Karpas-422 (cell line): ENCODE measurements around the gene TBL1X. TPM values are rescaled to one million over a fixed set of nuclear protein-coding genes. Genes with fewer than 3 reads are reported as not detected.
A peak's percentile ranks its signal among the peaks of the same experiment; 100 is the strongest.

Experiments used
- DNase-seq: peaks from one replicate; pipeline ENCODE4 v3.0.0-alpha.2; 2015
- H2AFZ ChIP-seq: fragments of 200-600 bp; sonication (generic); 2 replicates; pipeline ENCODE4 v1.6.1; 2014; ENCODE audit warnings: antibody characterized with exemption, low read length, mixed read lengths
- H3K27ac ChIP-seq: fragments of 200-600 bp; sonication (generic); 2 replicates; pipeline ENCODE4 v1.5.1; 2014; ENCODE audit warnings: mild to moderate bottlenecking, low read length, moderate library complexity
- H3K27me3 ChIP-seq: fragments of 200-600 bp; sonication (generic); 2 replicates; pipeline ENCODE4 v1.6.1; 2014; ENCODE audit warnings: low read length, mixed read lengths
- H3K36me3 ChIP-seq: fragments of 200-600 bp; sonication (generic); 2 replicates; pipeline ENCODE4 v1.6.1; 2014; ENCODE audit warnings: low read length, mixed read lengths; ENCODE audit not compliant: insufficient read depth
- H3K4me1 ChIP-seq: fragments of 200-600 bp; sonication (generic); 2 replicates; pipeline ENCODE4 v1.6.1; 2014; ENCODE audit warnings: mild to moderate bottlenecking, low read length, mixed read lengths
- H3K4me2 ChIP-seq: fragments of 200-600 bp; sonication (generic); 2 replicates; pipeline ENCODE4 v1.6.1; 2014; ENCODE audit warnings: low read length, low read depth, mild to moderate bottlenecking; ENCODE audit not compliant: poor library complexity, severe bottlenecking
- H3K4me3 ChIP-seq: fragments of 200-600 bp; sonication (generic); 2 replicates; pipeline ENCODE4 v1.5.1; 2014; ENCODE audit warnings: mild to moderate bottlenecking, antibody characterized with exemption, low read length, mixed read lengths
- H3K79me2 ChIP-seq: fragments of 200-600 bp; sonication (generic); 2 replicates; pipeline ENCODE4 v1.6.1; 2014; ENCODE audit warnings: mild to moderate bottlenecking, low read length, mixed read lengths
- H3K9ac ChIP-seq: fragments of 200-600 bp; sonication (generic); 2 replicates; pipeline ENCODE4 v1.6.0; 2014; ENCODE audit warnings: low read length
- H3K9me2 ChIP-seq: fragments of 200-600 bp; sonication (generic), shearing (Covaris generic); replicated peaks from 2 replicates; pipeline ENCODE4 v1.6.0; 2014; ENCODE audit warnings: mild to moderate bottlenecking, low read length, moderate library complexity; ENCODE audit not compliant: insufficient read depth
- H3K9me3 ChIP-seq: fragments of 300-700, 200-600 bp; sonication (generic); 2 replicates; pipeline ENCODE4 v1.6.1; 2014; ENCODE audit warnings: low read length, mixed read lengths
- H4K20me1 ChIP-seq: fragments of 200-600 bp; sonication (generic); 2 replicates; pipeline ENCODE4 v1.6.1; 2014; ENCODE audit warnings: mild to moderate bottlenecking, antibody characterized with exemption, low read length, low read depth; ENCODE audit not compliant: insufficient read depth
- total RNA-seq: library from RNA; depleted of rRNA; stranded (reverse); fragments of >200 nt; shearing (Covaris generic); gene quantifications from 2 replicates; pipeline ENCODE4 v1.2.3, GENCODE V29; 2014; ENCODE audit warnings: low replicate concordance

The TBL1X gene
- total RNA-seq, 1 experiment from 2014 or later: 9.4 TPM

- no peaks in the 10 kb centered on the region for H3K27me3 ChIP-seq
- no peaks in the 10 kb centered on the region for H3K79me2 ChIP-seq
- H3K4me1 ChIP-seq: peaks cover 9% of the 10 kb centered on the region
- H4K20me1 ChIP-seq: no peaks in the 10 kb centered on the region
- peak overlapping the region; percentile 32; the same call in 1 of the 2 replicates for H3K4me3 ChIP-seq
- no peaks in the 10 kb centered on the region for H3K36me3 ChIP-seq
- peak overlapping the region; percentile 17 for H3K4me2 ChIP-seq
- DNase-seq: no peak
- H2AFZ ChIP-seq: no peak overlapping the region
- H3K9ac ChIP-seq: no peak overlapping the region
- H3K27ac ChIP-seq: no peak overlapping the region
- H3K9me2 ChIP-seq: no peaks in the 10 kb centered on the region
- H3K9me3 ChIP-seq: no peaks in the 10 kb centered on the region; the same call in 1 of the 2 replicates
Observed at GRCh38 chrX:9786798-9787635, 322.2 kb downstream of the TBL1X start.

GRCh38 chrX:9788911-9789310 lies 324.1 kb downstream of the TBL1X start:
- H4K20me1 ChIP-seq: no peaks in the 10 kb centered on the region
- DNase-seq: no peak
- H3K9me2 ChIP-seq: no peaks in the 10 kb centered on the region
- peaks cover 5% of the 10 kb centered on the region; the same call in 1 of the 2 replicates for H3K4me1 ChIP-seq
- no peaks in the 10 kb centered on the region for H3K27me3 ChIP-seq
- no peak overlapping the region for H2AFZ ChIP-seq
- H3K4me3 ChIP-seq: no peak overlapping the region
- H3K79me2 ChIP-seq: no peaks in the 10 kb centered on the region
- H3K36me3 ChIP-seq: no peaks in the 10 kb centered on the region
- H3K9ac ChIP-seq: no peak overlapping the region
- no peak overlapping the region for H3K4me2 ChIP-seq
- H3K27ac ChIP-seq: no peak overlapping the region
- no peaks in the 10 kb centered on the region; the same call in 1 of the 2 replicates for H3K9me3 ChIP-seq

- Histone ChIP-seq H3K4me2 (no peak overlapping the region), H3K9ac (no peak overlapping the region), H3K79me2 (no peaks in the 10 kb centered on the region), H3K36me3 (no peaks in the 10 kb centered on the region), H3K27ac (no peak overlapping the region), H3K4me1 (peaks cover 5% of the 10 kb centered on the region; the same call in 1 of the 2 replicates), H3K4me3 (no peak overlapping the region), H3K9me2 (no peaks in the 10 kb centered on the region), H3K27me3 (no peaks in the 10 kb centered on the region), H4K20me1 (no peaks in the 10 kb centered on the region), H2AFZ (no peak overlapping the region), H3K9me3 (no peaks in the 10 kb centered on the region; the same call in 1 of the 2 replicates)
- DNase-seq: no peak
Observed at GRCh38 chrX:9789555-9789954, 324.7 kb downstream of the TBL1X start.
